Measurements from ENCODE around the gene PRKG1.
"Not testable (repeated sequence)": the region's sequence is repeated elsewhere in the genome, so short reads cannot be mapped to it uniquely, and the experiment has no call there.

The PRKG1 gene

GRCh38 chr10:51327432-51327831 is 253.1 kb downstream of the PRKG1 start:
- Mint-ChIP-seq H3K9me3 (peaks cover 4% of the 10 kb centered on the region), H3K27me3 (no peaks in the 10 kb centered on the region), H3K4me1 (ENCODE audit: low read depth) (no peaks in the 10 kb centered on the region), H3K36me3 (ENCODE audit: low read depth) (no peaks in the 10 kb centered on the region), H3K4me3 (no peak overlapping the region), H3K27ac (no peak overlapping the region)
- DNase-seq = no peak

- H3K27me3 Mint-ChIP-seq = no peaks in the 10 kb centered on the region
- no peaks in the 10 kb centered on the region for H3K36me3 Mint-ChIP-seq (ENCODE audit: low read depth)
- H3K9me3 Mint-ChIP-seq = no peaks in the 10 kb centered on the region
- H3K27ac Mint-ChIP-seq = no peak overlapping the region
- DNase-seq = no peak
- no peak overlapping the region for H3K4me3 Mint-ChIP-seq
- H3K4me1 Mint-ChIP-seq (ENCODE audit: low read depth) = peaks cover 9% of the 10 kb centered on the region
Measured at GRCh38 chr10:51340366-51340765, 266.1 kb downstream of the PRKG1 start.

- Mint-ChIP-seq H3K36me3 (ENCODE audit: low read depth) (no peaks in the 10 kb centered on the region), H3K27ac (no peak overlapping the region), H3K4me3 (no peak overlapping the region)
Measured at GRCh38 chr10:51340845-51341610, 266.7 kb downstream of the PRKG1 start.

DNA sequence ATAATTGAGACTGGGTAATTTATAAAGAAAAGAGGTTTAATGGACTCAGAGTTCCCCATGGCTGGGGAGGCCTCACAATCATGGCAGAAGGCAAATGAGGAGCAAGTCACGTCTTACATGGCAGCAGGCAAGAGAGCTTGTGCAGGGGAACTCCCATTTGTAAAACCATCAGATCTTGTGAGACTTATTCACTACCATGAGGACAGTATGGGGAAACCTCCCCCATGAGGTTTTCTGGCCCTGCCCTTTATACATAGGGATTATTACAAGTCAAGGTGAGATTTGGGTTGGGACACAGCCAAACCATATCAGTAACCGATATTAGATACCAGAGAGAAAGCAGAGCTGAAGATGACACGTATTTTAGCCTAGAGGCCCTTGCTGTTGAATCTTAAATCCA is 267.5 kb downstream of the PRKG1 start:
- H3K9me3 Mint-ChIP-seq; H3K27me3 Mint-ChIP-seq; H3K4me1 Mint-ChIP-seq (ENCODE audit: low read depth); DNase-seq; H3K36me3 Mint-ChIP-seq (ENCODE audit: low read depth); H3K4me3 Mint-ChIP-seq: not testable (repeated sequence)
- H3K27ac Mint-ChIP-seq = peak overlapping the region; percentile 41

More at GRCh38 chr10:51340845-51341610, 266.7 kb downstream of the PRKG1 start:
- no peak for DNase-seq
- Mint-ChIP-seq H3K4me1 (ENCODE audit: low read depth) (peaks cover 9% of the 10 kb centered on the region), H3K27me3 (no peaks in the 10 kb centered on the region), H3K9me3 (no peaks in the 10 kb centered on the region)

DNA sequence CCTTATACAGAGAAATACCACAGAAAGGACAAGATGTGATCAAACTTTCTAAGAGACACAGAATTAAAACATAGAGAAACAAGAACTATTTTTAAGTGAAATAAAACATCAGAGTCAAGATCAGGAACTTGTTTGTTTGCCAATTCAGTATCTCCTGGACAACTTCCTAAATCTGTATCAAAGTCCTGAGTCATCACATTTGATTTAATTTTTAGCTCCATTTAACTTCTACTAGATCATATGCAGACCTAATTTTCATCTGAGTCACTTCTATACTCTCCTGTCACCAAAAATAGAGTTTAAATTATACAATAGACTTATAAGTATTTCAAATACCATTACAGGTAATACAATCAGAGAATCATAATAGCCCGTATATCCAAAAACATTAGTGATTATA is 268.1 kb downstream of the PRKG1 start:
- Mint-ChIP-seq H3K27me3 (no peaks in the 10 kb centered on the region), H3K36me3 (ENCODE audit: low read depth) (no peaks in the 10 kb centered on the region), H3K4me1 (ENCODE audit: low read depth) (peaks cover 9% of the 10 kb centered on the region), H3K4me3 (no peak overlapping the region), H3K9me3 (no peaks in the 10 kb centered on the region), H3K27ac (no peak overlapping the region)
- DNase-seq = no peak

GRCh38 chr10:51343391-51343790 is 269.1 kb downstream of the PRKG1 start:
- no peak overlapping the region for H3K4me3 Mint-ChIP-seq
- H3K27ac Mint-ChIP-seq = no peak overlapping the region
- H3K9me3 Mint-ChIP-seq = no peaks in the 10 kb centered on the region
- no peaks in the 10 kb centered on the region for H3K27me3 Mint-ChIP-seq
- DNase-seq = no peak
- peaks cover 9% of the 10 kb centered on the region for H3K4me1 Mint-ChIP-seq (ENCODE audit: low read depth)
- no peaks in the 10 kb centered on the region for H3K36me3 Mint-ChIP-seq (ENCODE audit: low read depth)

GRCh38 chr10:51344371-51344770 is 270.1 kb downstream of the PRKG1 start:
- DNase-seq = no peak
- Mint-ChIP-seq H3K36me3 (ENCODE audit: low read depth) (no peaks in the 10 kb centered on the region), H3K27me3 (no peaks in the 10 kb centered on the region), H3K9me3 (no peaks in the 10 kb centered on the region), H3K4me1 (ENCODE audit: low read depth) (peaks cover 9% of the 10 kb centered on the region), H3K4me3 (no peak overlapping the region), H3K27ac (no peak overlapping the region)

- no peaks in the 10 kb centered on the region for H3K27me3 Mint-ChIP-seq
- no peak overlapping the region for H3K4me3 Mint-ChIP-seq
- DNase-seq = no peak
- H3K4me1 Mint-ChIP-seq (ENCODE audit: low read depth) = no peaks in the 10 kb centered on the region
- H3K36me3 Mint-ChIP-seq (ENCODE audit: low read depth) = no peaks in the 10 kb centered on the region
- H3K9me3 Mint-ChIP-seq = no peaks in the 10 kb centered on the region
- H3K27ac Mint-ChIP-seq = no peak overlapping the region
Measured at GRCh38 chr10:51348622-51349021, 274.3 kb downstream of the PRKG1 start.

GRCh38 chr10:51357170-51357569 is 282.9 kb downstream of the PRKG1 start:
- H3K27me3 Mint-ChIP-seq = no peaks in the 10 kb centered on the region
- no peak overlapping the region for H3K27ac Mint-ChIP-seq
- H3K9me3 Mint-ChIP-seq = no peaks in the 10 kb centered on the region
- no peak overlapping the region for H3K4me3 Mint-ChIP-seq
- H3K36me3 Mint-ChIP-seq (ENCODE audit: low read depth) = no peaks in the 10 kb centered on the region
- no peaks in the 10 kb centered on the region for H3K4me1 Mint-ChIP-seq (ENCODE audit: low read depth)
- no peak for DNase-seq

- no peaks in the 10 kb centered on the region for H3K27me3 Mint-ChIP-seq
- no peak overlapping the region for H3K4me3 Mint-ChIP-seq
- H3K36me3 Mint-ChIP-seq (ENCODE audit: low read depth) = no peaks in the 10 kb centered on the region
- no peak overlapping the region for H3K27ac Mint-ChIP-seq
- H3K9me3 Mint-ChIP-seq = no peaks in the 10 kb centered on the region
- H3K4me1 Mint-ChIP-seq (ENCODE audit: low read depth) = no peaks in the 10 kb centered on the region
- DNase-seq = no peak
Measured at GRCh38 chr10:51358227-51358626, 283.9 kb downstream of the PRKG1 start.

DNA sequence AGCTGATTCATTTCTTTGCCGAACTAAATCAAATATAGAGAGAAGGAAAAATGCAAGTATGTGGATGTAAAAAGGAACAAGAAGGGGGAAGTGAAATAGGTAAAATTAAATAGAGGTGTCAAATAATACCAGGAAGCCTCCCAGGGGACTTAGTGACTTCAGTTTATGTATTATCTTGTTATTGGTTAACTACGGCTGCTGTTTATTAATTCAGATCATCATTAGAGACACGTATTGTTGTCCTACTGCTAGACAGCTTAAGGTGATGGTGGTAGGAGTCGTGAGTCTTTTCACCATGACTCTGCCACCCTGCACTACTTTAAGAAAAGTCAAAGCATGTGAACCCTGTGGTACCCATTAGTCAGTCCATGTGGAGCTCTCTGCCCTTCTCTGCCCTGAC is 289.1 kb downstream of the PRKG1 start:
- Mint-ChIP-seq H3K36me3 (ENCODE audit: low read depth) (no peaks in the 10 kb centered on the region), H3K4me3 (no peak overlapping the region), H3K9me3 (no peaks in the 10 kb centered on the region), H3K27ac (no peak overlapping the region), H3K27me3 (no peaks in the 10 kb centered on the region), H3K4me1 (ENCODE audit: low read depth) (no peaks in the 10 kb centered on the region)
- no peak for DNase-seq

GRCh38 chr10:51364674-51365073 is 290.4 kb downstream of the PRKG1 start:
- no peaks in the 10 kb centered on the region for H3K36me3 Mint-ChIP-seq (ENCODE audit: low read depth)
- no peaks in the 10 kb centered on the region for H3K27me3 Mint-ChIP-seq
- no peak overlapping the region for H3K4me3 Mint-ChIP-seq
- DNase-seq = no peak
- no peak overlapping the region for H3K27ac Mint-ChIP-seq
- H3K4me1 Mint-ChIP-seq (ENCODE audit: low read depth) = no peaks in the 10 kb centered on the region
- no peaks in the 10 kb centered on the region for H3K9me3 Mint-ChIP-seq

DNA sequence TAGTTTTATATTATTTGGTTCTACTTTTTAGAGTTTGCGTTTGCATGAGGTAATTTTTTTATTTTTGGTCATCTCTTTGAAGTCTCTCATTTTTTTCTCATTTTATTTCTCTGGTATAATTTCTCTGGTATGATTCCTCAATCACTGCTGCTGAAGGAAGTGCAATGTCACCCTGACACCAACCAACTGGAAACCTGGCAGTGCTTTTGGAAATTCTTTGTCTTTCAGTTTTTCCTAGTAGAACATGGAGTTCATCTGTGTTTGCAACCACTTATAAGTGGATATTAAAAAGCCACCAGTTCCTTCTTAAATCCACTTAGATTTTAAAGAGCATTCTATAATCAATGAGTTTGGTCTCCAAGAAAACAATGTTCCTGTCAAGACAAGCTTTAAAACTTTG is 291.8 kb downstream of the PRKG1 start:
- Mint-ChIP-seq H3K36me3 (ENCODE audit: low read depth) (no peaks in the 10 kb centered on the region), H3K27me3 (no peaks in the 10 kb centered on the region), H3K4me1 (ENCODE audit: low read depth) (no peaks in the 10 kb centered on the region), H3K27ac (no peak overlapping the region), H3K4me3 (no peak overlapping the region), H3K9me3 (no peaks in the 10 kb centered on the region)
- DNase-seq = no peak

DNA sequence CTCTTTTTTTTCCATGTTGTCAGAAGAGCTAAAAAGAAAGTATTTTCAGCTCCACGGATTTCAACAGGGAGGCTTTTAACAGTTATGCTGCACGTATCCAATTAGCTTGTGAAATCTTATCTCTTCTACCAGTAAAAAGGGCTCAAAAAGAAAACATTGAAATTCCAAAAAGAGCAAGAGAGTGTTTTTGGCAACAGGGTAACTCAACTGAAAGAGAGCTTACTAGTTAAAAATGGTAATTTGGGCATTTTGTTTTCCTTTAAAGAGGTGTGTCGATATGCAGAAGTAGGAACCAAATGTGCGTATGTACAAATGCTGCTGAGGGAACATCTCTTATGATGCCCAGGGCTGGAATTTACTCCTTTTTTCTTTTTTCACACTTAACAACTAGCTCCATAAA is 292.8 kb downstream of the PRKG1 start:
- Mint-ChIP-seq H3K27me3 (no peaks in the 10 kb centered on the region), H3K4me3 (no peak overlapping the region), H3K9me3 (no peaks in the 10 kb centered on the region), H3K4me1 (ENCODE audit: low read depth) (no peaks in the 10 kb centered on the region), H3K27ac (no peak overlapping the region), H3K36me3 (ENCODE audit: low read depth) (no peaks in the 10 kb centered on the region)
- DNase-seq = no peak

- Mint-ChIP-seq H3K4me1 (ENCODE audit: low read depth) (no peaks in the 10 kb centered on the region), H3K4me3 (no peak overlapping the region), H3K27ac (no peak overlapping the region), H3K27me3 (no peaks in the 10 kb centered on the region), H3K36me3 (ENCODE audit: low read depth) (no peaks in the 10 kb centered on the region), H3K9me3 (no peaks in the 10 kb centered on the region)
- DNase-seq = no peak
Measured at GRCh38 chr10:51367694-51368093, 293.4 kb downstream of the PRKG1 start.

DNA sequence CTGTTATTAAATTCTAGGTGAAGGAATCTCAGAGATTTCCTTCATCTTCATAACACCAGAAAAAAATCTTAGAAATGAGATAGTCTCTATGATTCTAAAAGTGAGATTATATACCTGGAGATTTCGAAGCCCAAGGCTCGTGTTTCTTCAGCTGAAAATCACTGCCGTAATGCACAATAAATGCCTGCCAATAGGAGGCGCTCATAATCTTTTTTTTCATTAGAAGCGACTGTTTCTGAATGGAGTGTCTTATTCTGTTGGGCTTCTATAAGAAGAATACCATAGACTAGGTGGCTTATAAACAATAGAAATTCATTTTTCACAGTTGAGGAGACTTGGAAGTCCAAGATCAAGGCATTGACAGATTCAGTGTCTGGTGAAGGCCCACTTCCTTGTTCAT is 294.7 kb downstream of the PRKG1 start:
- Mint-ChIP-seq H3K27ac (no peak overlapping the region), H3K4me1 (ENCODE audit: low read depth) (no peaks in the 10 kb centered on the region), H3K4me3 (no peak overlapping the region), H3K36me3 (ENCODE audit: low read depth) (no peaks in the 10 kb centered on the region), H3K9me3 (no peaks in the 10 kb centered on the region), H3K27me3 (no peaks in the 10 kb centered on the region)
- DNase-seq = no peak
